ENCODE results near the gene CDK13.

Gene CDK13

GRCh38 chr7:40015790-40016296 is 65.8 kb downstream of the CDK13 start:
- DNase-seq, result peak in 1 of 2 donors; percentile 13

- no peak for DNase-seq
These were observed 69.5 kb downstream of the CDK13 start for GRCh38 chr7:40019558-40019957.

GRCh38 chr7:40024048-40024447 is 74.0 kb downstream of the CDK13 start:
- DNase-seq, result no peak

- no peak for DNase-seq
These were observed 74.8 kb downstream of the CDK13 start for GRCh38 chr7:40024841-40025240.

GRCh38 chr7:40027545-40027944 is 77.5 kb downstream of the CDK13 start:
- no peak for DNase-seq

GRCh38 chr7:40033826-40034225 is 83.8 kb downstream of the CDK13 start:
- DNase-seq, result no peak

- no peak for DNase-seq
These were observed 91.4 kb downstream of the CDK13 start for GRCh38 chr7:40041456-40041855.

- DNase-seq, result no peak
These were observed 93.1 kb downstream of the CDK13 start for GRCh38 chr7:40043164-40043563.

GRCh38 chr7:40047661-40048060 is 97.6 kb downstream of the CDK13 start:
- no peak for DNase-seq

- no peak for DNase-seq
These were observed 107.2 kb downstream of the CDK13 start for GRCh38 chr7:40057292-40057691.

GRCh38 chr7:40058026-40058425 is 108.0 kb downstream of the CDK13 start:
- DNase-seq, result no peak

GRCh38 chr7:40058636-40059035 is 108.6 kb downstream of the CDK13 start:
- no peak for DNase-seq

- DNase-seq, result no peak
These were observed 109.0 kb downstream of the CDK13 start for GRCh38 chr7:40059057-40059456.

- no peak for DNase-seq
These were observed 122.2 kb downstream of the CDK13 start for GRCh38 chr7:40072268-40072667.

GRCh38 chr7:40073239-40073638 is 123.2 kb downstream of the CDK13 start:
- no peak for DNase-seq

- DNase-seq, result no peak
These were observed 127.8 kb downstream of the CDK13 start for GRCh38 chr7:40077849-40078248.

GRCh38 chr7:40092182-40092581 is 142.1 kb downstream of the CDK13 start:
- DNase-seq, result no peak

- DNase-seq, result no peak
These were observed 143.7 kb downstream of the CDK13 start for GRCh38 chr7:40093631-40094350.

GRCh38 chr7:40095230-40095629 is 145.2 kb downstream of the CDK13 start:
- DNase-seq, result no peak

- no peak for DNase-seq
These were observed 145.8 kb downstream of the CDK13 start for GRCh38 chr7:40095695-40096327.

GRCh38 chr7:40097728-40098127 is 147.7 kb downstream of the CDK13 start:
- DNase-seq, result no peak

- DNase-seq, result no peak
These were observed 148.8 kb downstream of the CDK13 start for GRCh38 chr7:40098810-40099209.

- DNase-seq, result no peak
These were observed 149.8 kb downstream of the CDK13 start for GRCh38 chr7:40099837-40100236.

- DNase-seq, result no peak
These were observed 151.1 kb downstream of the CDK13 start for GRCh38 chr7:40101201-40101600.

- DNase-seq, result no peak
These were observed 152.8 kb downstream of the CDK13 start for GRCh38 chr7:40102897-40103296.
